ENCODE data around the gene SH3BP4. TPM values are rescaled to one million over a fixed set of nuclear protein-coding genes. Genes with fewer than 3 reads are reported as not detected.

Gene SH3BP4
- total RNA-seq, 4 donors from 2014 or later, result 29.1 to 57.8 (median 42.6) TPM

GRCh38 chr2:235066490-235066889 lies 114.7 kb downstream of the SH3BP4 start:
- intact Hi-C loops (cut with DNase I; ENCODE audit: low total_unique reads), result no loop called here
- no peak overlapping the region for H3K4me3 ChIP-seq (ENCODE audit: low read depth, poor library complexity, severe bottlenecking)
- DNase-seq (ENCODE audit: low spot score in 2 of 2), result peak in 1 of 2 donors; percentile 4
- TF ChIP-seq POLR2A (IDR thresholded peaks at IDR 0.05), result no peak
- WGBS, 2 donors, result 78 to 80% methylated on average over 4 of the region's 4 CpGs

GRCh38 chr2:235066895-235067294 lies 115.1 kb downstream of the SH3BP4 start:
- intact Hi-C loops (cut with DNase I; ENCODE audit: low total_unique reads), result no loop called here
- H3K4me3 ChIP-seq (ENCODE audit: low read depth, poor library complexity, severe bottlenecking), result no peak overlapping the region
- TF ChIP-seq POLR2A (IDR thresholded peaks at IDR 0.05) (no peak), CTCF (IDR thresholded peaks at IDR 0.05) (no peak)
- peak in 1 of 2 donors; percentile 32 for DNase-seq (ENCODE audit: low spot score in 2 of 2)
- 75 to 77% methylated on average over 4 of the region's 4 CpGs for WGBS, 2 donors

GRCh38 chr2:235068701-235069100 lies 116.9 kb downstream of the SH3BP4 start:
- TF ChIP-seq POLR2A (IDR thresholded peaks at IDR 0.05) (no peak), CTCF (IDR thresholded peaks at IDR 0.05) (no peak)
- H3K4me3 ChIP-seq (ENCODE audit: low read depth, poor library complexity, severe bottlenecking), result no peak overlapping the region
- 81 to 93% methylated on average over 3 of the region's 3 CpGs for WGBS, 2 donors
- no peak for DNase-seq (ENCODE audit: low spot score in 2 of 2)
- intact Hi-C loops (cut with DNase I; ENCODE audit: low total_unique reads), result no loop called here

- H3K4me3 ChIP-seq (ENCODE audit: low read depth, poor library complexity, severe bottlenecking), result no peak overlapping the region
- DNase-seq (ENCODE audit: low spot score in 2 of 2), result peak in 1 of 2 donors; percentile 3
- no peak for TF ChIP-seq POLR2A (IDR thresholded peaks at IDR 0.05)
- no peak for TF ChIP-seq CTCF (IDR thresholded peaks at IDR 0.05)
- intact Hi-C loops (cut with DNase I; ENCODE audit: low total_unique reads), result no loop called here
These were observed 118.4 kb downstream of the SH3BP4 start for GRCh38 chr2:235070063-235070706.

- intact Hi-C loops (cut with DNase I; ENCODE audit: low total_unique reads), result no loop called here
- 62 to 79% methylated on average over 6 of the region's 6 CpGs for WGBS, 2 donors
- TF ChIP-seq CTCF (IDR thresholded peaks at IDR 0.05) (no peak), POLR2A (IDR thresholded peaks at IDR 0.05) (no peak)
- DNase-seq (ENCODE audit: low spot score in 2 of 2), result no peak
- no peak overlapping the region for H3K4me3 ChIP-seq (ENCODE audit: low read depth, poor library complexity, severe bottlenecking)
These were observed 122.1 kb downstream of the SH3BP4 start for GRCh38 chr2:235073868-235074413.

GRCh38 chr2:235077046-235077445 lies 125.2 kb downstream of the SH3BP4 start:
- intact Hi-C loops (cut with DNase I; ENCODE audit: low total_unique reads), result no loop called here
- 93% methylated on average over 5 of the region's 5 CpGs for WGBS, 2 donors
- no peak overlapping the region for H3K4me3 ChIP-seq (ENCODE audit: low read depth, poor library complexity, severe bottlenecking)
- DNase-seq (ENCODE audit: low spot score in 2 of 2), result no peak
- TF ChIP-seq CTCF (IDR thresholded peaks at IDR 0.05) (no peak), POLR2A (IDR thresholded peaks at IDR 0.05) (no peak)
